Measurements from ENCODE around the gene CUL7. TPM values are rescaled to one million over a fixed set of nuclear protein-coding genes. Genes with fewer than 3 reads are reported as not detected.

The CUL7 gene
- total and polyA plus RNA-seq, 9 of the 15 experiments (the other 6 are each of a cell fraction or from before 2014, with no cell fraction given) = 0.44 to 20.1 (median 8.6) TPM

GRCh38 chr6:43020847-43021246 lies 32.8 kb downstream of the CUL7 start (continued):
- TF ChIP-seq ZNF740 (CRISPR knock-in tag; IDR thresholded peaks at IDR 0.05) (no peak), ZNF740 (tag; IDR thresholded peaks at IDR 0.05) (peak in 1 of 2 experiments; percentile 1; a peak in 1 of 4 replicates), NR2C1 (IDR thresholded peaks at IDR 0.05) (no peak), NR2C1 (tag; IDR thresholded peaks at IDR 0.05) (0 out of 2 replicates have a peak, but pooled peaks have one; percentile 21), ZNF23 (CRISPR knock-in tag; IDR thresholded peaks at IDR 0.05) (no peak)

GRCh38 chr6:43020052-43020705 lies 33.5 kb downstream of the CUL7 start:
- Histone ChIP-seq H3K9ac (ENCODE audit: insufficient read depth in 1 of 2, low read depth in 2 of 2, low read length in 2 of 2) (peak overlapping the region; percentile 82 to 94; a peak in 1 of 4 replicates), H3K9me3 (replicated peaks; ENCODE audit: control insufficient read depth, insufficient read depth, low read depth, low read length) (no peaks in the 10 kb centered on the region), H3K27me3 (ENCODE audit: control insufficient read depth in 2 of 2, insufficient read depth in 2 of 2, low read length in 2 of 2) (no peaks in the 10 kb centered on the region), H3K4me1 (replicated peaks in 1 of 2; ENCODE audit: control insufficient read depth in 2 of 2, insufficient read depth in 2 of 2, low read length in 2 of 2) (peaks cover 41% of the 10 kb centered on the region in 2 experiments), H3K27ac (ENCODE audit: extremely low read depth, low read depth, low read length) (peak overlapping the region; percentile 83), H2AFZ (ENCODE audit: low read depth, low read length) (no peak overlapping the region), H3K4me2 (ENCODE audit: insufficient read depth, low read length) (peak overlapping the region; percentile 100), H3K9me1 (ENCODE audit: control insufficient read depth, insufficient read depth, low read length) (no peaks in the 10 kb centered on the region), H3K79me2 (ENCODE audit: control insufficient read depth, insufficient read depth, low read length) (peaks cover 65% of the 10 kb centered on the region), H3K36me3 (ENCODE audit: control insufficient read depth, insufficient read depth, low read length) (peaks cover 75% of the 10 kb centered on the region), H4K20me1 (replicated peaks; ENCODE audit: control insufficient read depth, insufficient read depth, low read length) (no peaks in the 10 kb centered on the region), H3K4me3 (no peak overlapping the region)
- CTCF ChIA-PET (ENCODE audit: low intra/inter-chr PET ratio) = no interaction called here
- peak; percentile 49 for TF ChIP-seq NFE2 (IDR thresholded peaks at IDR 0.05; ENCODE audit: low read depth)
- TF ChIP-seq MAFG (tag; conservative IDR thresholded peaks at IDR 0.05) = peak; percentile 46; the same call in 1 of the 2 replicates
- no peak for TF ChIP-seq CTBP1 (IDR thresholded peaks at IDR 0.05; ENCODE audit: borderline replicate concordance)
- no peak for TF ChIP-seq SMARCE1 (IDR thresholded peaks at IDR 0.05)
- peak; percentile 91 for TF ChIP-seq ZNF316 (IDR thresholded peaks at IDR 0.05)
- peak; percentile 75 for TF ChIP-seq C11orf30 (IDR thresholded peaks at IDR 0.05; ENCODE audit: low read depth)
- TF ChIP-seq ZNF324 (CRISPR knock-in tag; IDR thresholded peaks at IDR 0.05) = no peak
- DNase-seq (ENCODE audit: extremely low read depth in 1 of 4, low spot score in 3 of 4) (no peak), FAIRE-seq (no peak), ATAC-seq (no peak)
- intact Hi-C loops (cut with micrococcal nuclease) (no loop called here), in situ Hi-C loops (cut with MboI) (no loop called here)
- 89% methylated on average over 3 of the region's 3 CpGs for WGBS (ENCODE audit: insufficient coverage, low coverage, missing lambda C conversion rate)
- POLR2A ChIA-PET = interaction anchor here (0.6 to 2.5 kb wide), 9 partner anchors 9 to 894 kb away, joined by 3 to 17 read pairs (median 4); partner anchors contain the start of genes CNPY3, CUL7 and PEX6
- BruUV-seq (replicated peaks) = no TSS peak
